Measurements from ENCODE around the gene AGBL2.

The AGBL2 gene

GRCh38 chr11:47724041-47724729 lies 9.0 kb upstream of the AGBL2 start:
- Histone ChIP-seq H2AFZ (ENCODE audit: low read depth, low read length) (no peak overlapping the region), H2AK5ac (ENCODE audit: low read length, severe bottlenecking) (no peak overlapping the region), H3K27me3 (ENCODE audit: control insufficient read depth in 1 of 2, insufficient read depth in 1 of 2, low read length in 2 of 2) (no peaks in the 10 kb centered on the region), H2BK12ac (ENCODE audit: low read length in 2 of 2) (no peak overlapping the region), H2BK15ac (ENCODE audit: low read depth, poor library complexity, severe bottlenecking) (no peak overlapping the region), H2BK120ac (ENCODE audit: low read depth, low read length) (no peak overlapping the region), H3K4me2 (ENCODE audit: low read length, poor library complexity, severe bottlenecking) (no peak overlapping the region), H3K27ac (ENCODE audit: low read length, poor library complexity, severe bottlenecking) (peak overlapping the region; percentile 23), H4K8ac (ENCODE audit: low read length) (peak overlapping the region; percentile 19), H3K9me3 (ENCODE audit: control insufficient read depth, low read length) (no peaks in the 10 kb centered on the region), H4K91ac (ENCODE audit: low read length) (peak overlapping the region; percentile 25), H3K18ac (ENCODE audit: low read depth in 1 of 2, low read length in 2 of 2) (no peak overlapping the region), H3K9ac (ENCODE audit: low read length) (no peak overlapping the region), H3K36me3 (ENCODE audit: control insufficient read depth in 1 of 2, insufficient read depth in 2 of 2, low read depth in 1 of 2, low read length in 2 of 2) (peaks cover 53 to 95% of the 10 kb centered on the region in 2 experiments), H3K79me1 (replicated peaks; ENCODE audit: low read length, poor library complexity, severe bottlenecking) (peaks cover 12% of the 10 kb centered on the region), H3K14ac (ENCODE audit: low read length in 2 of 2) (no peak overlapping the region), H3K4me3 (ENCODE audit: insufficient read depth in 1 of 2, low read depth in 1 of 2, low read length in 2 of 2) (no peak overlapping the region), H3K4ac (ENCODE audit: low read depth in 1 of 2, low read length in 2 of 2) (no peak overlapping the region), H3K4me1 (ENCODE audit: control insufficient read depth, insufficient read depth, low read depth, low read length) (peaks cover 2% of the 10 kb centered on the region), H3K23ac (ENCODE audit: low read length in 2 of 2) (no peak overlapping the region), H2BK5ac (ENCODE audit: low read depth, low read length, poor library complexity, severe bottlenecking) (no peak overlapping the region)
- 64% methylated on average over 3 of the region's 6 CpGs for WGBS
- peak; percentile 91 for DNase-seq

- Histone ChIP-seq H3K79me1 (replicated peaks; ENCODE audit: low read length, poor library complexity, severe bottlenecking) (peaks cover 14% of the 10 kb centered on the region), H3K27me3 (ENCODE audit: control insufficient read depth in 1 of 2, insufficient read depth in 1 of 2, low read length in 2 of 2) (no peaks in the 10 kb centered on the region), H3K23ac (ENCODE audit: low read length in 2 of 2) (no peak overlapping the region), H4K8ac (ENCODE audit: low read length) (no peak overlapping the region), H3K9ac (ENCODE audit: low read length) (no peak overlapping the region), H3K18ac (ENCODE audit: low read depth in 1 of 2, low read length in 2 of 2) (no peak overlapping the region), H3K27ac (ENCODE audit: low read length, poor library complexity, severe bottlenecking) (no peak overlapping the region), H3K4me3 (ENCODE audit: insufficient read depth in 1 of 2, low read depth in 1 of 2, low read length in 2 of 2) (no peak overlapping the region), H2BK120ac (ENCODE audit: low read depth, low read length) (no peak overlapping the region), H2BK5ac (ENCODE audit: low read depth, low read length, poor library complexity, severe bottlenecking) (no peak overlapping the region), H3K14ac (ENCODE audit: low read length in 2 of 2) (no peak overlapping the region), H3K4me2 (ENCODE audit: low read length, poor library complexity, severe bottlenecking) (no peak overlapping the region), H3K4me1 (ENCODE audit: control insufficient read depth, insufficient read depth, low read depth, low read length) (peaks cover 2% of the 10 kb centered on the region), H4K91ac (ENCODE audit: low read length) (no peak overlapping the region), H3K36me3 (ENCODE audit: control insufficient read depth in 1 of 2, insufficient read depth in 2 of 2, low read depth in 1 of 2, low read length in 2 of 2) (peaks cover 53 to 98% of the 10 kb centered on the region in 2 experiments), H3K9me3 (ENCODE audit: control insufficient read depth, low read length) (no peaks in the 10 kb centered on the region), H2BK12ac (ENCODE audit: low read length in 2 of 2) (no peak overlapping the region), H2AK5ac (ENCODE audit: low read length, severe bottlenecking) (no peak overlapping the region), H2AFZ (ENCODE audit: low read depth, low read length) (no peak overlapping the region), H3K4ac (ENCODE audit: low read depth in 1 of 2, low read length in 2 of 2) (no peak overlapping the region), H2BK15ac (ENCODE audit: low read depth, poor library complexity, severe bottlenecking) (no peak overlapping the region)
- 97% methylated on average over 3 of the region's 3 CpGs for WGBS
- DNase-seq, result no peak
Measured at GRCh38 chr11:47723041-47723440, 7.9 kb upstream of the AGBL2 start.

GRCh38 chr11:47720651-47721050 lies 5.5 kb upstream of the AGBL2 start:
- H3K79me1 ChIP-seq (replicated peaks; ENCODE audit: low read length, poor library complexity, severe bottlenecking), result peaks cover 12% of the 10 kb centered on the region
- H3K14ac ChIP-seq (ENCODE audit: low read length in 2 of 2), result no peak overlapping the region
- H2BK12ac ChIP-seq (ENCODE audit: low read length in 2 of 2), result no peak overlapping the region
- no peak overlapping the region for H2AFZ ChIP-seq (ENCODE audit: low read depth, low read length)
- H3K27me3 ChIP-seq (ENCODE audit: control insufficient read depth in 1 of 2, insufficient read depth in 1 of 2, low read length in 2 of 2), result no peaks in the 10 kb centered on the region
- H3K9ac ChIP-seq (ENCODE audit: low read length), result no peak overlapping the region
- no peak overlapping the region for H2BK15ac ChIP-seq (ENCODE audit: low read depth, poor library complexity, severe bottlenecking)
- no peaks in the 10 kb centered on the region for H3K9me3 ChIP-seq (ENCODE audit: control insufficient read depth, low read length)
- DNase-seq, result no peak
- H3K4ac ChIP-seq (ENCODE audit: low read depth in 1 of 2, low read length in 2 of 2), result no peak overlapping the region
- no peak overlapping the region for H2BK5ac ChIP-seq (ENCODE audit: low read depth, low read length, poor library complexity, severe bottlenecking)
- WGBS, result 98% methylated on average over 9 of the region's 12 CpGs
- H4K91ac ChIP-seq (ENCODE audit: low read length), result no peak overlapping the region
- no peak overlapping the region for H2BK120ac ChIP-seq (ENCODE audit: low read depth, low read length)
- H3K18ac ChIP-seq (ENCODE audit: low read depth in 1 of 2, low read length in 2 of 2), result no peak overlapping the region
- H3K27ac ChIP-seq (ENCODE audit: low read length, poor library complexity, severe bottlenecking), result no peak overlapping the region
- H4K8ac ChIP-seq (ENCODE audit: low read length), result no peak overlapping the region
- H3K4me3 ChIP-seq (ENCODE audit: insufficient read depth in 1 of 2, low read depth in 1 of 2, low read length in 2 of 2), result no peak overlapping the region
- H3K4me2 ChIP-seq (ENCODE audit: low read length, poor library complexity, severe bottlenecking), result no peak overlapping the region
- no peak overlapping the region for H2AK5ac ChIP-seq (ENCODE audit: low read length, severe bottlenecking)
- peaks cover 2% of the 10 kb centered on the region for H3K4me1 ChIP-seq (ENCODE audit: control insufficient read depth, insufficient read depth, low read depth, low read length)
- H3K23ac ChIP-seq (ENCODE audit: low read length in 2 of 2), result no peak overlapping the region
- H3K36me3 ChIP-seq (ENCODE audit: control insufficient read depth in 1 of 2, insufficient read depth in 2 of 2, low read depth in 1 of 2, low read length in 2 of 2), result peaks cover 51 to 96% of the 10 kb centered on the region in 2 experiments

GRCh38 chr11:47716692-47717091 lies 1.5 kb upstream of the AGBL2 start:
- Histone ChIP-seq H3K18ac (ENCODE audit: low read depth in 1 of 2, low read length in 2 of 2) (no peak overlapping the region), H2AK5ac (ENCODE audit: low read length, severe bottlenecking) (no peak overlapping the region), H2AFZ (ENCODE audit: low read depth, low read length) (no peak overlapping the region), H2BK15ac (ENCODE audit: low read depth, poor library complexity, severe bottlenecking) (no peak overlapping the region), H3K9me3 (ENCODE audit: control insufficient read depth, low read length) (no peaks in the 10 kb centered on the region), H4K91ac (ENCODE audit: low read length) (no peak overlapping the region), H3K27ac (ENCODE audit: low read length, poor library complexity, severe bottlenecking) (no peak overlapping the region), H2BK12ac (ENCODE audit: low read length in 2 of 2) (no peak overlapping the region), H3K14ac (ENCODE audit: low read length in 2 of 2) (no peak overlapping the region), H3K79me1 (replicated peaks; ENCODE audit: low read length, poor library complexity, severe bottlenecking) (peaks cover 2% of the 10 kb centered on the region), H4K8ac (ENCODE audit: low read length) (no peak overlapping the region), H3K27me3 (ENCODE audit: control insufficient read depth in 1 of 2, insufficient read depth in 1 of 2, low read length in 2 of 2) (no peaks in the 10 kb centered on the region), H3K4me2 (ENCODE audit: low read length, poor library complexity, severe bottlenecking) (no peak overlapping the region), H2BK120ac (ENCODE audit: low read depth, low read length) (no peak overlapping the region), H3K23ac (ENCODE audit: low read length in 2 of 2) (no peak overlapping the region), H3K4ac (ENCODE audit: low read depth in 1 of 2, low read length in 2 of 2) (no peak overlapping the region), H3K4me3 (ENCODE audit: insufficient read depth in 1 of 2, low read depth in 1 of 2, low read length in 2 of 2) (no peak overlapping the region), H2BK5ac (ENCODE audit: low read depth, low read length, poor library complexity, severe bottlenecking) (no peak overlapping the region), H3K4me1 (ENCODE audit: control insufficient read depth, insufficient read depth, low read depth, low read length) (peaks cover 2% of the 10 kb centered on the region), H3K36me3 (ENCODE audit: control insufficient read depth in 1 of 2, insufficient read depth in 2 of 2, low read depth in 1 of 2, low read length in 2 of 2) (peaks cover 32 to 56% of the 10 kb centered on the region in 2 experiments), H3K9ac (ENCODE audit: low read length) (no peak overlapping the region)
- DNase-seq, result no peak
- 94% methylated on average over 5 of the region's 5 CpGs for WGBS

Measured in mesenchymal stem cell (in vitro differentiated cells and primary cell).